ENCODE results near the gene FBXL16.

FBXL16 gene

GRCh38 chr16:741986-742629 lies 36.5 kb upstream of the FBXL16 start:
- no peak for DNase-seq (ENCODE audit: extremely low spot score)
- ChIA-PET CTCF (interaction anchor here (0.8 to 5.0 kb wide), 5 partner anchors 12 to 43 kb away, joined by 3 to 15 read pairs (median 6); no protein-coding TSS in a partner anchor), POLR2A (interaction anchor here (0.7 kb wide), 1 partner anchor 314 kb away, joined by 5 read pairs; no protein-coding TSS in a partner anchor)
- no peak for TF ChIP-seq CTCF (IDR thresholded peaks at IDR 0.05; ENCODE audit: control extremely low read depth, extremely low read depth, low read depth, missing control alignments)

- peak; percentile 96 for TF ChIP-seq CTCF (IDR thresholded peaks at IDR 0.05; ENCODE audit: control extremely low read depth, extremely low read depth, low read depth, missing control alignments)
- DNase-seq (ENCODE audit: extremely low spot score), result peak; percentile 95
- CTCF ChIA-PET, result interaction anchor here (0.7 to 5.0 kb wide), 14 partner anchors 9 to 63 kb away, joined by 3 to 15 read pairs (median 6); partner anchors contain the start of genes CHTF18, METRN and RPUSD1
- POLR2A ChIA-PET, result interaction anchor here (0.7 kb wide), 1 partner anchor 1413 kb away, joined by 3 read pairs; no protein-coding TSS in a partner anchor
Measured at GRCh38 chr16:740764-741505, 35.3 kb upstream of the FBXL16 start, which contains the start of gene CIAO3. Gene CIAO3 (minus strand): TSS chr16:740997. CDS start chr16:740985, 12 bp downstream.

- ChIA-PET CTCF (interaction anchor here (0.7 to 5.0 kb wide), 12 partner anchors 9 to 64 kb away, joined by 3 to 15 read pairs (median 6); partner anchors contain the start of genes CHTF18, METRN and RPUSD1), POLR2A (no interaction called here)
- no peak for DNase-seq (ENCODE audit: extremely low spot score)
- no peak for TF ChIP-seq CTCF (IDR thresholded peaks at IDR 0.05; ENCODE audit: control extremely low read depth, extremely low read depth, low read depth, missing control alignments)
Measured at GRCh38 chr16:740459-740763, 34.8 kb upstream of the FBXL16 start.

- POLR2A ChIA-PET, result no interaction called here
Measured at GRCh38 chr16:739560-740458, 34.2 kb upstream of the FBXL16 start.

GRCh38 chr16:736936-737481 lies 31.4 kb upstream of the FBXL16 start:
- POLR2A ChIA-PET, result interaction anchor here (1.5 kb wide), 1 partner anchor 10 kb away, joined by 5 read pairs; the partner anchor contains the start of genes CCDC78 and HAGHL
- no peak for DNase-seq (ENCODE audit: extremely low spot score)
- no peak for TF ChIP-seq CTCF (IDR thresholded peaks at IDR 0.05; ENCODE audit: control extremely low read depth, extremely low read depth, low read depth, missing control alignments)
- CTCF ChIA-PET, result interaction anchor here (1.9 to 5.2 kb wide), 5 partner anchors 13 to 48 kb away, joined by 7 to 31 read pairs (median 9); partner anchors contain the start of genes ANTKMT and METRN

More at GRCh38 chr16:739560-740458, 34.2 kb upstream of the FBXL16 start:
- no peak for TF ChIP-seq CTCF (IDR thresholded peaks at IDR 0.05; ENCODE audit: control extremely low read depth, extremely low read depth, low read depth, missing control alignments)
- no peak for DNase-seq (ENCODE audit: extremely low spot score)
- CTCF ChIA-PET, result interaction anchor here (0.7 to 5.0 kb wide), 12 partner anchors 8 to 64 kb away, joined by 3 to 15 read pairs (median 6); partner anchors contain the start of genes CHTF18, METRN and RPUSD1
